Measurements from ENCODE around the gene C1RL. TPM values are rescaled to one million over a fixed set of nuclear protein-coding genes. Genes with fewer than 3 reads are reported as not detected.

The C1RL gene
- total RNA-seq, 2 donors from 2014 or later, result 126 to 134 TPM

GRCh38 chr12:7116196-7116595 lies 7.2 kb upstream of the C1RL start:
- Histone ChIP-seq H3K4me3 (no peak overlapping the region), H3K36me3 (no peaks in the 10 kb centered on the region), H3K9me3 (no peaks in the 10 kb centered on the region), H3K27me3 (replicated peaks; ENCODE audit: insufficient read depth) (no peaks in the 10 kb centered on the region), H3K27ac (no peak overlapping the region), H3K4me1 (ENCODE audit: control insufficient read depth in 1 of 2, low read depth in 2 of 2) (peaks cover 0 to 2% of the 10 kb centered on the region in 2 donors)
- ATAC-seq (ENCODE audit: insufficient number of reproducible peaks, low FRiP score, low read depth) (no peak), DNase-seq (ENCODE audit: low spot score) (no peak)
- no peak for TF ChIP-seq CTCF (IDR thresholded peaks at IDR 0.05)

GRCh38 chr12:7114851-7115250 lies 5.8 kb upstream of the C1RL start:
- no peak for DNase-seq (ENCODE audit: low spot score)
- no peak for TF ChIP-seq CTCF (IDR thresholded peaks at IDR 0.05)
- Histone ChIP-seq H3K27ac (no peak overlapping the region), H3K27me3 (replicated peaks; ENCODE audit: insufficient read depth) (no peaks in the 10 kb centered on the region), H3K4me3 (no peak overlapping the region), H3K36me3 (no peaks in the 10 kb centered on the region), H3K4me1 (ENCODE audit: control insufficient read depth in 1 of 2, low read depth in 2 of 2) (peaks cover under 1 to 2% of the 10 kb centered on the region in 2 donors), H3K9me3 (no peaks in the 10 kb centered on the region)
- ATAC-seq (ENCODE audit: insufficient number of reproducible peaks, low FRiP score, low read depth), result no peak

- Histone ChIP-seq H3K4me3 (no peak overlapping the region), H3K27ac (no peak overlapping the region)
- ATAC-seq (ENCODE audit: insufficient number of reproducible peaks, low FRiP score, low read depth), result no peak
Measured at GRCh38 chr12:7114008-7114407, 5.0 kb upstream of the C1RL start.

GRCh38 chr12:7113389-7113871 lies 4.4 kb upstream of the C1RL start:
- ATAC-seq (ENCODE audit: insufficient number of reproducible peaks, low FRiP score, low read depth) (no peak), DNase-seq (ENCODE audit: low spot score) (no peak)
- no peak overlapping the region for H3K4me3 ChIP-seq
- no peaks in the 10 kb centered on the region for H3K9me3 ChIP-seq
- H3K4me1 ChIP-seq (ENCODE audit: control insufficient read depth in 1 of 2, low read depth in 2 of 2), result peaks cover 2 to 7% of the 10 kb centered on the region in 2 donors
- no peaks in the 10 kb centered on the region for H3K36me3 ChIP-seq
- H3K27ac ChIP-seq, result no peak overlapping the region
- no peaks in the 10 kb centered on the region for H3K27me3 ChIP-seq (replicated peaks; ENCODE audit: insufficient read depth)
- peak; percentile 88 for TF ChIP-seq CTCF (IDR thresholded peaks at IDR 0.05)

More at GRCh38 chr12:7114008-7114407, 5.0 kb upstream of the C1RL start:
- H3K4me1 ChIP-seq (ENCODE audit: control insufficient read depth in 1 of 2, low read depth in 2 of 2), result peaks cover 2 to 7% of the 10 kb centered on the region in 2 donors
- no peak for TF ChIP-seq CTCF (IDR thresholded peaks at IDR 0.05)
- no peaks in the 10 kb centered on the region for H3K9me3 ChIP-seq
- H3K36me3 ChIP-seq, result no peaks in the 10 kb centered on the region
- H3K27me3 ChIP-seq (replicated peaks; ENCODE audit: insufficient read depth), result no peaks in the 10 kb centered on the region
- DNase-seq (ENCODE audit: low spot score), result no peak

- peaks cover 4 to 17% of the 10 kb centered on the region in 2 donors for H3K4me1 ChIP-seq (ENCODE audit: control insufficient read depth in 1 of 2, low read depth in 2 of 2)
- no peak overlapping the region for H3K27ac ChIP-seq
- no peaks in the 10 kb centered on the region for H3K36me3 ChIP-seq
- no peaks in the 10 kb centered on the region for H3K27me3 ChIP-seq (replicated peaks; ENCODE audit: insufficient read depth)
- no peak for TF ChIP-seq CTCF (IDR thresholded peaks at IDR 0.05)
- ATAC-seq (ENCODE audit: insufficient number of reproducible peaks, low FRiP score, low read depth) (no peak), DNase-seq (ENCODE audit: low spot score) (no peak)
- H3K9me3 ChIP-seq, result no peaks in the 10 kb centered on the region
- no peak overlapping the region for H3K4me3 ChIP-seq
Measured at GRCh38 chr12:7112041-7112440, 3.0 kb upstream of the C1RL start.
